Activated CD8-positive, alpha-beta T cell treated with anti-CD3 and anti-CD28 coated beads for 36 hours (primary cell): Measurements from ENCODE around the gene ACKR3. TPM values are rescaled to one million over a fixed set of nuclear protein-coding genes. Genes with fewer than 3 reads are reported as not detected.

Experiments
- ATAC-seq: fragments of 200-7000 bp; cut with Tn5 transposase; one replicate; pipeline ENCODE4 v1.10.0; 2021; ENCODE audit warnings: mild to moderate bottlenecking, moderate library complexity
- CTCF ChIA-PET: fragments of 350-600 bp; sonication (Branson Sonifier 250); formaldehyde crosslinking; loops from one replicate; lab custom pipeline; 2021; ENCODE audit warnings: antibody characterized with exemption; lab: Charles Lee
- POLR2A ChIA-PET: fragments of 350-600 bp; sonication (Branson Sonifier 250); formaldehyde crosslinking; loops from one replicate; lab custom pipeline; 2021; ENCODE audit warnings: antibody characterized with exemption; lab: Charles Lee
- DNase-seq: peaks from one replicate; pipeline ENCODE4 v3.0.0-alpha.2; 2020
- H3K27ac Mint-ChIP-seq: one replicate; pipeline ENCODE4 v1.8.0; 2021; ENCODE audit warnings: mild to moderate bottlenecking, mixed read lengths
- H3K27me3 Mint-ChIP-seq: one replicate; pipeline ENCODE4 v1.8.0; 2021; ENCODE audit warnings: mixed read lengths
- H3K36me3 Mint-ChIP-seq: one replicate; pipeline ENCODE4 v1.8.0; 2021; ENCODE audit warnings: low read depth, mixed read lengths
- H3K4me1 Mint-ChIP-seq: one replicate; pipeline ENCODE4 v1.8.0; 2021; ENCODE audit warnings: low read depth, mixed read lengths
- H3K4me3 Mint-ChIP-seq: one replicate; pipeline ENCODE4 v1.8.0; 2021; ENCODE audit warnings: mild to moderate bottlenecking, moderate library complexity, mixed read lengths
- H3K9me3 Mint-ChIP-seq: one replicate; pipeline ENCODE4 v1.8.0; 2021; ENCODE audit warnings: mixed read lengths
- CTCF ChIP-seq: fragments of 200-600 bp; IDR thresholded peaks from one replicate; pipeline ENCODE4 v1.8.0; 2022; ENCODE audit warnings: antibody characterized with exemption, mild to moderate bottlenecking
- intact Hi-C: fragments of 100-400 bp; cut with micrococcal nuclease; formaldehyde crosslinking; loops from one replicate; pipeline ENCODE4 v1.10.0; 2022
- total RNA-seq, 2 experiments: library from RNA; stranded (reverse); gene quantifications; one replicate each; pipeline ENCODE4 v1.2.3, GENCODE V29; 2021

Gene ACKR3
- total RNA-seq, 2 experiments from 2014 or later, result 2.4 to 3.4 TPM

- CTCF ChIA-PET, result no interaction called here
- peaks cover 2% of the 10 kb centered on the region for H3K27me3 Mint-ChIP-seq
- H3K4me3 Mint-ChIP-seq, result no peak overlapping the region
- H3K4me1 Mint-ChIP-seq, result no peaks in the 10 kb centered on the region
- no peaks in the 10 kb centered on the region for H3K36me3 Mint-ChIP-seq
- ATAC-seq (no peak), DNase-seq (no peak)
- no peak for TF ChIP-seq CTCF
- H3K9me3 Mint-ChIP-seq, result no peaks in the 10 kb centered on the region
- intact Hi-C loops, result no loop called here
- POLR2A ChIA-PET, result no interaction called here
- no peak overlapping the region for H3K27ac Mint-ChIP-seq
Measured at GRCh38 chr2:236629961-236630872, 60.6 kb downstream of the ACKR3 start.

- no peak overlapping the region for H3K4me3 Mint-ChIP-seq
- no peaks in the 10 kb centered on the region for H3K9me3 Mint-ChIP-seq
- no peaks in the 10 kb centered on the region for H3K4me1 Mint-ChIP-seq
- no peak overlapping the region for H3K27ac Mint-ChIP-seq
- intact Hi-C loops, result no loop called here
- DNase-seq (no peak), ATAC-seq (no peak)
- POLR2A ChIA-PET, result no interaction called here
- peaks cover 2% of the 10 kb centered on the region for H3K27me3 Mint-ChIP-seq
- no peak for TF ChIP-seq CTCF
- CTCF ChIA-PET, result no interaction called here
- H3K36me3 Mint-ChIP-seq, result no peaks in the 10 kb centered on the region
Measured at GRCh38 chr2:236631281-236631855, 61.7 kb downstream of the ACKR3 start.

GRCh38 chr2:236631856-236632291 lies 62.2 kb downstream of the ACKR3 start:
- H3K27ac Mint-ChIP-seq, result no peak overlapping the region
- no peaks in the 10 kb centered on the region for H3K9me3 Mint-ChIP-seq
- no peaks in the 10 kb centered on the region for H3K4me1 Mint-ChIP-seq
- DNase-seq (no peak), ATAC-seq (no peak)
- ChIA-PET POLR2A (no interaction called here), CTCF (no interaction called here)
- H3K27me3 Mint-ChIP-seq, result peaks cover 2% of the 10 kb centered on the region
- H3K36me3 Mint-ChIP-seq, result no peaks in the 10 kb centered on the region
- no peak overlapping the region for H3K4me3 Mint-ChIP-seq
- intact Hi-C loops, result no loop called here
- TF ChIP-seq CTCF, result no peak
